H1 (cell line): ENCODE measurements around the gene GHRH. TPM values are rescaled to one million over a fixed set of nuclear protein-coding genes. Genes with fewer than 3 reads are reported as not detected.

Experiments
- polyA plus RNA-seq, 7 experiments: library from polyadenylated mRNA; depleted of rRNA in 3 of 7; stranded (reverse) in 5 of 7; unstranded in 2 of 7; fragments of >200 nt in 5 of 7; fragments of 200-250 nt in 2 of 7; gene quantifications; 1 replicate in 5 of 7; 2 replicates in 1 of 7; 4 replicates in 1 of 7; pipeline versions ENCODE4 v1.2.1 to v1.2.3, GENCODE V29; 2011 to 2013; ENCODE audit warnings: missing spikeins in 2 of 7, mixed read lengths in 2 of 7
- total RNA-seq: library from RNA; stranded (reverse); fragmentation: NEBNext Ultra II Directional; extraction: Animal tissue kit (Norgen Biotek cat#: 25700); gene quantifications from 2 replicates; pipeline ENCODE4 v1.2.1, GENCODE V29; 2021

Gene GHRH
- total and polyA plus RNA-seq, 2 of the 8 experiments (the other 6 are each of a cell fraction or from before 2014, with no cell fraction given), result not detected

Other genes with a start within 250 kb of the GHRH start
- 12.3 and 13.3 TPM in 2 replicates for gene RBL1, start 165.8 kb downstream of the GHRH start, total RNA-seq
- gene RBL1, start 165.8 kb downstream of the GHRH start, polyA plus RNA-seq (2011; rRNA removed), result 2.7 and 3.2 TPM in 2 replicates
- gene RPN2, start 82.5 kb downstream of the GHRH start, total RNA-seq, result 226 and 236 TPM in 2 replicates
- gene RPN2, start 82.5 kb downstream of the GHRH start, polyA plus RNA-seq (2011; rRNA removed), result 299 and 379 TPM in 2 replicates
- 0.48 and 0.50 TPM in 2 replicates for gene MROH8, start 82.3 kb downstream of the GHRH start, total RNA-seq
- gene MROH8, start 82.3 kb downstream of the GHRH start, polyA plus RNA-seq (2011; rRNA removed), result 0.67 and 0.86 TPM in 2 replicates
- 42.8 and 44.4 TPM in 2 replicates for gene MANBAL, start 27.8 kb upstream of the GHRH start, total RNA-seq
- gene MANBAL, start 27.8 kb upstream of the GHRH start, polyA plus RNA-seq (2011; rRNA removed), result 120 and 140 TPM in 2 replicates
- 28.8 and 29.8 TPM in 2 replicates for gene SRC, start 84.3 kb upstream of the GHRH start, total RNA-seq
- 27.6 and 35.4 TPM in 2 replicates for gene SRC, start 84.3 kb upstream of the GHRH start, polyA plus RNA-seq (2011; rRNA removed)